ENCODE data around the gene TMEM178B. TPM values are rescaled to one million over a fixed set of nuclear protein-coding genes. Genes with fewer than 3 reads are reported as not detected.

Gene TMEM178B
- total RNA-seq, 3 donors from 2014 or later (not counting 1 experiment from before 2014, with no cell fraction given): not detected

DNA sequence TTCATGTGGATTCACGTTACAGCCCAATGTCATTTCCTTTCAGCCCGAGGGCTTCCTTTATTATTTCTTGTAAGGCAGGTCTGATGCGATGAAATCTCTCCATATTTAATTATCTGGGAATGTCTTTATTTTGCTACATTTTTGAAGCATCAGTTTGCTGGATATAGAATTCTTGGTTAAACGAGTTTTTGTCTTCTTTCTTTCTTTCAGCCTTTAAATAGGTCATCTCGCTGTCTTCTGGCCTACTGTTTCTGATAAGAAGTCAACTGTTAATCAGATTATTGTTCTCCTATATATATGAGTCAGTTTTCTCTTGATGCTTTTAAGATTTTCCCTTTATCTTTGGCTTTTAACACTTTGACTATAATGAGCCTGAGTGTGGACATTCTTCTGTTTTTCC, 184.7 kb downstream of the TMEM178B start:
- H3K36me3 ChIP-seq (ENCODE audit: control insufficient read depth, insufficient read depth, low read length): no peaks in the 10 kb centered on the region
- H3K27ac ChIP-seq (ENCODE audit: low read length): no peak overlapping the region
- no peaks in the 10 kb centered on the region for H3K4me1 ChIP-seq (ENCODE audit: control insufficient read depth, insufficient read depth, low read length)
- no peak overlapping the region for H3K4me3 ChIP-seq (ENCODE audit: low read length)
- WGBS (ENCODE audit: insufficient coverage): 69% methylated on average over 2 of the region's 5 CpGs
- ATAC-seq: no peak
- Mint-ChIP-seq H3K27ac (no peak overlapping the region), H3K9me3 (peaks cover 7% of the 10 kb centered on the region in 2 donors), H3K4me3 (no peak overlapping the region), H3K27me3 (ENCODE audit: low read depth in 2 of 2) (peaks cover 19 to 23% of the 10 kb centered on the region in 2 donors), H3K4me1 (no peaks in the 10 kb centered on the region), H3K36me3 (peaks cover 18% of the 10 kb centered on the region)
- H3K9me3 ChIP-seq (ENCODE audit: control insufficient read depth, insufficient read depth, low read length): no peaks in the 10 kb centered on the region
- intact Hi-C loops (cut with micrococcal nuclease): no loop called here
- TF ChIP-seq, protein P1, sequence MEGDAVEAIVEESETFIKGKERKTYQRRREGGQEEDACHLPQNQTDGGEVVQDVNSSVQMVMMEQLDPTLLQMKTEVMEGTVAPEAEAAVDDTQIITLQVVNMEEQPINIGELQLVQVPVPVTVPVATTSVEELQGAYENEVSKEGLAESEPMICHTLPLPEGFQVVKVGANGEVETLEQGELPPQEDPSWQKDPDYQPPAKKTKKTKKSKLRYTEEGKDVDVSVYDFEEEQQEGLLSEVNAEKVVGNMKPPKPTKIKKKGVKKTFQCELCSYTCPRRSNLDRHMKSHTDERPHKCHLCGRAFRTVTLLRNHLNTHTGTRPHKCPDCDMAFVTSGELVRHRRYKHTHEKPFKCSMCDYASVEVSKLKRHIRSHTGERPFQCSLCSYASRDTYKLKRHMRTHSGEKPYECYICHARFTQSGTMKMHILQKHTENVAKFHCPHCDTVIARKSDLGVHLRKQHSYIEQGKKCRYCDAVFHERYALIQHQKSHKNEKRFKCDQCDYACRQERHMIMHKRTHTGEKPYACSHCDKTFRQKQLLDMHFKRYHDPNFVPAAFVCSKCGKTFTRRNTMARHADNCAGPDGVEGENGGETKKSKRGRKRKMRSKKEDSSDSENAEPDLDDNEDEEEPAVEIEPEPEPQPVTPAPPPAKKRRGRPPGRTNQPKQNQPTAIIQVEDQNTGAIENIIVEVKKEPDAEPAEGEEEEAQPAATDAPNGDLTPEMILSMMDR (IDR thresholded peaks at IDR 0.05): no peak
- no peaks in the 10 kb centered on the region for H3K27me3 ChIP-seq (ENCODE audit: control insufficient read depth, insufficient read depth, low read length)
- DNase-seq: no peak

DNA sequence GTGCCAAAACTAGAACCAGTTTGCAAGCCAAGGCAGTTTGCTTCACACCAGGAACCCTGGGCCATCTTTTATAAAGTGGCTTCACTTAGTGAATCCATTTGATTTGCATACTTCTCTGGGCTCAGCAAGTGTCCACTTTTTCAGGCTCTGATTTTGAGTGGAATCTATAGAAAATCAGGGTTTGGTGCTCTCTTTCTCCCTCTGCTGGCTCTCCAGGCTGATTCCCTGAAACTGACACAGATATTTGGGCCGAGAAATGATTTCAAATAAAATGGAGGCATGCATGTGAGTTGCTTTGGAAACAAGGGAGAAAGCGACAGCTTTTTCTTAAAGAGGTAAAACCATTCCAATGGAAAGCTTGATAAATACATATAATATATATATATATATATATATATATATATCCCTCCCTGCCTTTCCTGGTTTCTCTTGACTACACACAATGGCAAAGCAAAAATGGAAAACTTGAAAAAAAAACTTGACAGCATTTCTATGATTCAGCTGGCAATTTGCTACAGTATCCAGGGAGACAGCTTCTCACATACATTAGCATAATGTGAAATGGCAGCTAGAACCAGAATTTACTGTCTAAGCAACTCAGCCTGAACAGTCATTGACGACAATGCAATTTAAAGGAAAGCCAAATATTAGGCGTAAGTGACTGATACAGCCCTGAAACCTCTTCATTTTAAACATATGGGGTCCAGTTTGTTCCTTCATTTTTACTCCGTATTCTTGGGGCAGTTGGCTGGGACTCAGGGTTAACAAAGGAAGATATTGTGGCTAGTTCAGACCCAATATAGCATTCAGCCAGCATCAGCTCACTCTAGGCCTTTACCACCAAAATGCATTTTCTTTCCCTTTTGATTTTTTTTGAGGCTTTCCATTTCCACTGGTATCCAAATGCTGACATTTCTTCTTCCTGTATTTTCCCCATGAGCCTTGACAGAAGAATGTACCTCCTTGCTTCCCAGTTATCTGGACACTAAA, 188.5 kb downstream of the TMEM178B start:
- WGBS (ENCODE audit: insufficient coverage): 75% methylated on average over 4 of the region's 5 CpGs

DNA sequence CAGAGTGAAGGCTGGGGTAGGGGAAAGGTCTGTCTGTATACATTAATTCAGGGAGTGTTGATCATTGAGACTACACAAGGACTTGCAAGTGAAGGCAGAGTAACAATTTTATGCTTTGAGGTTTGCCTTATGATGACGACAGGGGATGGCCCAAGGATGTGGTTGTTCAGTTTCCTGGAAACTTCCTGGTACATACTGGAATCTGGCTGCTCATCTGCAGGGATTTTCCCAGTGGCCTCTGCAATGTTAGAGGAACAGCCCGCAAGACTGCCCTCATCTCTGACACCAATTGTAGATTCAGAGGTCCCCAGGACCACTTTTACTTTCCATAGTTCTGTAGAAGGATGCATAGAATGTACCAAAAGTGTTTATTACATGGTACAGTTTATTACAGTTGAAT, 189.6 kb downstream of the TMEM178B start:
- Mint-ChIP-seq H3K9me3 (peaks cover 6 to 7% of the 10 kb centered on the region in 2 donors), H3K4me3 (no peak overlapping the region), H3K27ac (no peak overlapping the region), H3K36me3 (peaks cover 17% of the 10 kb centered on the region), H3K4me1 (no peaks in the 10 kb centered on the region), H3K27me3 (ENCODE audit: low read depth in 2 of 2) (peaks cover 19 to 25% of the 10 kb centered on the region in 2 donors)
- H3K27ac ChIP-seq (ENCODE audit: low read length): no peak overlapping the region
- no peaks in the 10 kb centered on the region for H3K36me3 ChIP-seq (ENCODE audit: control insufficient read depth, insufficient read depth, low read length)
- TF ChIP-seq, protein P1 (IDR thresholded peaks at IDR 0.05): no peak
- intact Hi-C loops (cut with micrococcal nuclease): no loop called here
- ATAC-seq: no peak
- no peak for DNase-seq
- H3K4me1 ChIP-seq (ENCODE audit: control insufficient read depth, insufficient read depth, low read length): no peaks in the 10 kb centered on the region
- WGBS (ENCODE audit: insufficient coverage): 51% methylated on average over 2 of the region's 2 CpGs
- no peaks in the 10 kb centered on the region for H3K27me3 ChIP-seq (ENCODE audit: control insufficient read depth, insufficient read depth, low read length)
- no peak overlapping the region for H3K4me3 ChIP-seq (ENCODE audit: low read length)
- no peaks in the 10 kb centered on the region for H3K9me3 ChIP-seq (ENCODE audit: control insufficient read depth, insufficient read depth, low read length)

More for the DNA sequence above, 188.5 kb downstream of the TMEM178B start:
- intact Hi-C loops (cut with micrococcal nuclease): no loop called here
- H3K4me1 ChIP-seq (ENCODE audit: control insufficient read depth, insufficient read depth, low read length): no peaks in the 10 kb centered on the region
- Mint-ChIP-seq H3K4me1 (no peaks in the 10 kb centered on the region), H3K27me3 (ENCODE audit: low read depth in 2 of 2) (peaks cover 19 to 25% of the 10 kb centered on the region in 2 donors), H3K4me3 (no peak overlapping the region), H3K27ac (no peak overlapping the region), H3K9me3 (peaks cover 7% of the 10 kb centered on the region in 2 donors), H3K36me3 (peaks cover 18% of the 10 kb centered on the region)
- no peaks in the 10 kb centered on the region for H3K36me3 ChIP-seq (ENCODE audit: control insufficient read depth, insufficient read depth, low read length)
- TF ChIP-seq, protein P1 (IDR thresholded peaks at IDR 0.05): no peak
- H3K9me3 ChIP-seq (ENCODE audit: control insufficient read depth, insufficient read depth, low read length): no peaks in the 10 kb centered on the region
- no peak overlapping the region for H3K27ac ChIP-seq (ENCODE audit: low read length)
- DNase-seq: no peak
- H3K4me3 ChIP-seq (ENCODE audit: low read length): no peak overlapping the region
- H3K27me3 ChIP-seq (ENCODE audit: control insufficient read depth, insufficient read depth, low read length): no peaks in the 10 kb centered on the region
- ATAC-seq: no peak

Measured in natural killer cell (primary cell).